ENCODE results near the gene NR2F2.

DNA sequence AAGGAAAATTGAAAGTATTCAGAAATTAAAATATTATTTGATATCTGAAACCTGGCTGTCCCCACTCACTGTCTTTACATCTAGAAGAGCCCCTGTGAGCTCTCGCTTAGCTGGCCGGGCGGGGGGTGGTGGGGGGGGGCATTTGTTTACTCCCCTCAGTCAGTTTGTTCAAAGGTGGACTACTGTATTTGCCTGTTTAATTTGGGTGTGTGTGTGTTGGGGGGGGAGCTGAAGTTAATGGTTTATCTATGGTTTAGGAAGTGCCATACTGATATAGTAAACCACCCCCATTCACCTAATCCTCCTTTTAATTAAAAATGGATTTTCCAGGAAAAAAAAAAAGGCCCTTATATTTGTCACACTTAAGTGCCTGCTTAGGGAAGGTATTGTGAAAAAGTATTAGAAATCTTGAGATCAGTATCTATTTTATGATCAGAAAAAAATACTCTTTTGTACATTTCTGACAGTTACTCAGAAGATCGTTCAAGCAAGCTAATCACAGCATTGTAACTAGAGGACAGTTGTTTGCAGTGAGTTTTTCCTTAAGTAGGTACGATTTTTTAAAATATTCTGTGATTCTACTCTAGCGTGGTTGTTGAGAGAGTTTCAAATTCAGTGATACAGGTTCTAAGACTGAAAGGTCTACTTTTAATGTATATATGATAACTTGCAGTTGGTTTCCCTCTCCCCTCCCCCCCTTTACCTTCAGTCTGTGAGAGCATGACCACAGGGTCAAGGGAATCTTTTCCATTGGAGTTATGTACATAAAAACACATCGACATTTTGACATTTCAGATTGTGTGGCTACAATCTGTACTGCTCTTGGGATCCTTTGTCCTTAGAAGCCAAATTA lies 8.5 kb downstream of the NR2F2 start:
- TF ChIP-seq, protein P1, sequence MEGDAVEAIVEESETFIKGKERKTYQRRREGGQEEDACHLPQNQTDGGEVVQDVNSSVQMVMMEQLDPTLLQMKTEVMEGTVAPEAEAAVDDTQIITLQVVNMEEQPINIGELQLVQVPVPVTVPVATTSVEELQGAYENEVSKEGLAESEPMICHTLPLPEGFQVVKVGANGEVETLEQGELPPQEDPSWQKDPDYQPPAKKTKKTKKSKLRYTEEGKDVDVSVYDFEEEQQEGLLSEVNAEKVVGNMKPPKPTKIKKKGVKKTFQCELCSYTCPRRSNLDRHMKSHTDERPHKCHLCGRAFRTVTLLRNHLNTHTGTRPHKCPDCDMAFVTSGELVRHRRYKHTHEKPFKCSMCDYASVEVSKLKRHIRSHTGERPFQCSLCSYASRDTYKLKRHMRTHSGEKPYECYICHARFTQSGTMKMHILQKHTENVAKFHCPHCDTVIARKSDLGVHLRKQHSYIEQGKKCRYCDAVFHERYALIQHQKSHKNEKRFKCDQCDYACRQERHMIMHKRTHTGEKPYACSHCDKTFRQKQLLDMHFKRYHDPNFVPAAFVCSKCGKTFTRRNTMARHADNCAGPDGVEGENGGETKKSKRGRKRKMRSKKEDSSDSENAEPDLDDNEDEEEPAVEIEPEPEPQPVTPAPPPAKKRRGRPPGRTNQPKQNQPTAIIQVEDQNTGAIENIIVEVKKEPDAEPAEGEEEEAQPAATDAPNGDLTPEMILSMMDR (conservative IDR thresholded peaks at IDR 0.05) = no peak
- no peak for TF ChIP-seq ZFX (IDR thresholded peaks at IDR 0.05)
